Activated CD8-positive, alpha-beta memory T cell treated with anti-CD3 and anti-CD28 coated beads for 36 hours (primary cell): ENCODE measurements around the gene TBC1D2B. TPM values are rescaled to one million over a fixed set of nuclear protein-coding genes. Genes with fewer than 3 reads are reported as not detected.
"Not testable (repeated sequence)": the region's sequence is repeated elsewhere in the genome, so short reads cannot be mapped to it uniquely, and the experiment has no call there.

Experiments
- CTCF ChIA-PET: fragments of 350-600 bp; sonication (Branson Sonifier 250); formaldehyde crosslinking; loops from one replicate; lab custom pipeline; 2021; ENCODE audit warnings: antibody characterized with exemption; lab: Charles Lee
- POLR2A ChIA-PET: fragments of 350-600 bp; sonication (Branson Sonifier 250); formaldehyde crosslinking; loops from one replicate; lab custom pipeline; 2021; ENCODE audit warnings: antibody characterized with exemption; lab: Charles Lee
- total RNA-seq, 2 experiments: library from RNA; stranded (reverse); gene quantifications; one replicate each; pipeline ENCODE4 v1.2.3, GENCODE V29; 2021

Gene TBC1D2B
- total RNA-seq, 2 experiments from 2014 or later: 43.0 to 45.3 TPM

GRCh38 chr15:77964193-77964592 is 113.3 kb downstream of the TBC1D2B start:
- CTCF ChIA-PET: interaction anchor here (1.0 to 1.7 kb wide), 4 partner anchors 139 to 149 kb away, joined by 3 to 11 read pairs (median 4); no protein-coding TSS in a partner anchor
- POLR2A ChIA-PET: no interaction called here

DNA sequence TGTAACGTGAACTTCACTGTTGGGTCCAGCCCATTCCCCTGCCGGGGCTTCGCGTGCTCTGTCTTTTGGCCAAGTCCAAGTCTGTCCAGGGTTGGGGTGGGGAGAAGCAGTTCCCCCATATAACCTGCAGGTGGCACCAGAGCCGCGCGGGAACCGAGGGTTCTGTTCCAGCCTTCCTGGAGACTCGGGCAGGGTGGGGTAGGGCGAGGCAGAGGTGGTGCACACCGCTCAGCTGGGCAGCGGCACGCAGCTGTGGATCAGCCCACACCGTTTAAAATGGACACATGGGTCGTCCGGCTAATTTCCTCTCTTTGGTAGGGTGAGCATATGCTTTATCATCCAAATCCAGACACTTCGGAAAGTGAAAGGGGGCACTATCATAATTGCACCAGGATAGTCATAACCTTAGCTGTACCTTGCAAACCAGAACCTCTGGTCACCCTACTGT is 118.1 kb downstream of the TBC1D2B start:
- ChIA-PET POLR2A (no interaction called here), CTCF (interaction anchor here (0.6 to 2.4 kb wide), 19 partner anchors 8 to 529 kb away, joined by 3 to 34 read pairs (median 3); partner anchors contain the start of gene TBC1D2B)

DNA sequence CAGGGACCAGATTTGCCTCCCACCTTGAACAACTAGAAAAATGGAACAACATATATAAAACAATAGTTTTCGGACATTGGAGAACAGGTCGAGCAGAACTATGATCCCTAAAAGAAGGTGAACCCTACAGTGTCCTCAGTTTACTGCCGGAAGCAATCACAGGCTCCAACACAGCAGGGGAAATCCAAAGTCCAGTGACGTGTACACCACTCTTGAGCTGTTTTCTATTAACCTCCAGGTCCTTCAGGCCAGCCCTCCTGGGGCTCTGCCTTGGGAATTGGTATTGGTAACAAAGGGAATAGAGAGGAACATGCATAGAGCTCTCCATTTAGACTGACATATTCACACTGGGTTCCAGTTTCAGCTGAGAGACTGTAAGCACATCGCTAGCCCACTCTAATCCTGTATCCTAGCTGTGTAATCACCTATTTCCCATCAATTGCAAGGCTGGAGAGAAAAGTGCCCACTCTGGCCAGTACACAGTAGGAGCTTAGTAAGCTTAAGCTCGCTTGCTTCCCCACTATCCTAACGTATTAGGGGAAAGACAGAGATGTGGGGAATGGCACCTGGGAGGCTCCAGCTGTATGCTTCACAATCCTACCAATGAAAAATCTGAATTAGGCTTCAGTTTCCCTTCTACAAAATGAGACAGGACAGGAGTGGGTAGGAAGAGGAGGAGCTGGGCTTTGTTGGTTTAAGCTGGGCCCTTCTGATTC is 118.6 kb downstream of the TBC1D2B start:
- POLR2A ChIA-PET: not testable (repeated sequence)
- CTCF ChIA-PET: interaction anchor here (0.6 to 2.4 kb wide), 14 partner anchors 9 to 281 kb away, joined by 3 to 34 read pairs (median 3); partner anchors contain the start of gene TBC1D2B

DNA sequence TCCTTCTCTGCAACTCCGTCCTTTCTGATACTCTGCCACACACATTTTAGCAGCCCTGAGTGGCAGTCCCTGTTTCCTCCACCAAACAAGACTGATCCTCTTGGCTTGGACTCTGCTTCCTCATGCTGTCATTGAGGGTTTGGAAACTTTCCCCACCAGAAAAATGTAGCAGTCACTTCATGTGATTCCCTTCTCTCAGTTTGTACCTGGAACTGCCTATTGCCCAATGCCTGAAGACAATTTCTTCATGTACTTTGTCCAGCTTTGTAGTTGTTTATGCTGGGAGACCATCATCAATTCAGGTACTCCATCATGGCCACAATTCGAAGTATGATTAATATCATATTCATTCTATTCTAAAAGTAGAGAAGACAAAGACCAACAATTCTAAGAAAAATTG is 119.5 kb downstream of the TBC1D2B start:
- CTCF ChIA-PET: interaction anchor here (1.2 to 1.5 kb wide), 2 partner anchors 150 to 237 kb away, joined by 4 read pairs; no protein-coding TSS in a partner anchor
- POLR2A ChIA-PET: not testable (repeated sequence)

DNA sequence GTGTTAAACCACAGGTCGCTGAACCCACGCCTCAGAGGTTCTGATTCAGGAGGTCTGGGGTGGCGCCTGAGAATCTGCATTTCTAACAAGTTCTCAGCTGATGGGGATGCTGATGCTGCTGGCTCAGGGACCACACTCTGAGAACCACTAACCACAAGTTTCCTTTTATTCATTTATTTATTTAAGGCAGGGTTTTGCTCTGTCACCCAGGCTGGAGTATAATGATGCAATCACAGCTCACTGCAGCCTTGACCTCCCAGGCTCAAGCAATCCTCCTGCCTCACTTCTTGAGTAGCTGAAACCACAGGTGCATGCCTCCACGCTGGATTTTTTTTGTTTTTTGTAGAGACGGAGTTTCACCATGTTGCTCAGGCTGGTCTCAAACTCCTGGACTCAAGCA is 123.6 kb downstream of the TBC1D2B start:
- POLR2A ChIA-PET: interaction anchor here (0.6 kb wide), 1 partner anchor 115 kb away, joined by 3 read pairs; no protein-coding TSS in a partner anchor

DNA sequence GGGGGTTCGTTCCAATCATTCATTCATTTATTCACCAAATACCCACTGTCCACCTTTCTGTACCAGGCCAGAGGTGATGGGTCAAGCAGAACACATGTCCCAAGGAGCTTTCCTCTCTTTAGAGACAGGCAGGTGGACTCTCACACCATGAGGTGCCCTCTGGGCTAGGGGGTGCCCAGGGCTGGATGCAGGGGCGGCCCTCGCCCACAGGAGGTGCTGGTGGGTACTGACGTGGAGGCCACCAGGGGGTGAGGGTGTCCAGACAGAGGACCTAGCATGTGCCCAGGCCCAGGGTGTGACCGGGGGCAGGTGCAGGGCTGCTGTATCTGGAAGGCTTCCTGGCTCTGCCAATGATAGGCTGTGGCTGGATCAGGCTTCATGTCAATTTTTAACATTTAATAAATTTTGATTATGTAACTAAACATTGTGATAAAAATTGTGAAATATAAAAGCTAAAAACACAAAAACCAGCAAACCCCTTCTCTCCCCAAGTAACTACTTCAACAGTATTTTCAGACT is 124.5 kb downstream of the TBC1D2B start:
- CTCF ChIA-PET, POLR2A ChIA-PET: not testable (repeated sequence)

More for the DNA sequence above, 123.6 kb downstream of the TBC1D2B start:
- CTCF ChIA-PET: not testable (repeated sequence)

GRCh38 chr15:77951105-77951786 is 126.3 kb downstream of the TBC1D2B start:
- POLR2A ChIA-PET, CTCF ChIA-PET: not testable (repeated sequence)

DNA sequence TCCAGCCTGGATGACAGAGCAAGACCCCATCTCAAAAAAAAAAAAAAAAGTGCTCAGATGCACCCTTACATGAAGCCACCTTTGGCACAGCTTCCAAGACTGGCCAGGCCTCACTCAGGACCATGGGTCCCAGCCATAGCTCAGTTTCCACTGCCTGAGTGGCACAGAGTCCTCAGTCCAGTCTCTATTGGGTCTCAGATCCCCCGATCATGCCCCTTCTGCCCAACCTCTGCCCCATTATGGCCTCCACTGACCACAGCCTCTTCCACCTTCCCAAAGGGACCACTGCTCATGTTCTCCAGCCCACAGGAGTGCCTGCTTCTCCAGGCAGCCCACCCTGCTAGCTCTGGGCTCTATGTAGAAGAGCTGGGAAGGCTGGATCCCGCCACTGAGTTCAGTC is 127.0 kb downstream of the TBC1D2B start:
- CTCF ChIA-PET, POLR2A ChIA-PET: not testable (repeated sequence)

DNA sequence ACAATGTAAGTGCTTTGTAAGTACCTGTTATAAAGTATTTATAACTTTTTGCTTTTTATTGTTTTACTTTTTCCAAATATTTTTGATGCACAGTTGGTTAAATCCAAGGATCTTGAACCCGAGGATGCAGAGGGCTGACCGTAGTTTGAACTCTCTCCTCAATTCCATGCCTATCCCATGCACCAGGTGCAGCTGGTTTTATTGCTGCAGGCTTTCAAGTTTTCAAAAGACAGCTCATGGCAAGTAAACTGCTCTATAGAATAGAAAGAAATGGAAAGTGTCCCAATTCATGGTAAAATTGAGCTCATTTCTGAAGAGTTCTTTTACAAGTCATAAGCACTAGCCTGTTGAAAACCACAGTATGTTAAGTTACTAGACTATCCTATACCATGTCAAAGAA is 131.9 kb downstream of the TBC1D2B start:
- CTCF ChIA-PET: interaction anchor here (1.6 kb wide), 1 partner anchor 163 kb away, joined by 4 read pairs; no protein-coding TSS in a partner anchor
- POLR2A ChIA-PET: no interaction called here

Other genes with a start within 250 kb of the TBC1D2B start
- gene SH2D7, start 14.8 kb upstream of the TBC1D2B start, total RNA-seq: not detected
- gene CIB2, start 53.7 kb upstream of the TBC1D2B start, total RNA-seq: 1 to 10 TPM; 2.6 to 2.8 TPM
- 100 to 1,000 TPM; 143 to 144 TPM for gene IDH3A, start 71.7 kb upstream of the TBC1D2B start, total RNA-seq
- not detected for gene ACSBG1, start 156.9 kb upstream of the TBC1D2B start, total RNA-seq
- 10 to 100 TPM; 36.1 to 38.8 TPM for gene DNAJA4, start 186.9 kb upstream of the TBC1D2B start, total RNA-seq
- gene SKIC8, start 221.9 kb upstream of the TBC1D2B start, total RNA-seq: 10 to 100 TPM; 68.0 to 70.3 TPM